HG02885 (cell line): ENCODE data around the gene FAF2.
"Not testable (repeated sequence)": the region's sequence is repeated elsewhere in the genome, so short reads cannot be mapped to it uniquely, and the experiment has no call there.

Experiments used
- ATAC-seq: cut with Tn5 transposase; IDR thresholded peaks from one replicate; pipeline ENCODE4 v1.9.1; 2021; ENCODE audit warnings: mild to moderate bottlenecking; ENCODE audit not compliant: unreplicated experiment, poor library complexity

FAF2 gene

GRCh38 chr5:176454724-176455394 is 6.7 kb downstream of the FAF2 start:
- no peak for ATAC-seq

- no peak for ATAC-seq
Observed at GRCh38 chr5:176458904-176459561, 10.8 kb downstream of the FAF2 start.

- no peak for ATAC-seq
Observed at GRCh38 chr5:176461349-176461748, 13.2 kb downstream of the FAF2 start.

GRCh38 chr5:176463113-176463764 is 15.1 kb downstream of the FAF2 start:
- no peak for ATAC-seq

DNA sequence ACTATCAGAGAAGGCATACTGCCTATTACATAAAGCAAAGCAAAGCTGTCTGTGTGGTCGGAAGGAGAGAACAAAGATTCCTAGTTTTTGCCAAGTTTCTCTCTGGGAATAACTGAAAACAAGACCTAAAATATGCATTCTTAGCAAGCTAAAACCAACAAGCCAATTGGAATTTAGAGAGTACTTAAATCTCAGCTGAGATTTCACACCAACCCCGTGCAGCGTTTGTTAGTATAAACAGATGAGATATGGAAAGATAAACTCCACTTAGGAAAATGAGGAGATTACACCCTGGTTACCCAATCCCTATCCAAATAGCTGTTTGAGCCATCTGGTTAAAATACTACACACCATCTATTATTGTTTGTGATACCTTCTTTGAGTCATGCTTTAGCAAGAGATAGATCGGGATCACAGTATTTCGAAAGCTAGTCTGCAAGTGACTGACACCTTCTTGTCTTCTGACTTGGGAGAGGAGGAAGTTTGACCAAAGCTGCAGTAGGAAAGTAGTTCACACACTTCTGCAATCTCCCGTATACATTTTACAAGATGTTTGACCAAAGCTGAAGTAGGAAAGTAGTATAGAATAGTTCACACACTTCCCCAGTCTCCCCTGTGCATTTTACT is 18.2 kb downstream of the FAF2 start:
- no peak for ATAC-seq

DNA sequence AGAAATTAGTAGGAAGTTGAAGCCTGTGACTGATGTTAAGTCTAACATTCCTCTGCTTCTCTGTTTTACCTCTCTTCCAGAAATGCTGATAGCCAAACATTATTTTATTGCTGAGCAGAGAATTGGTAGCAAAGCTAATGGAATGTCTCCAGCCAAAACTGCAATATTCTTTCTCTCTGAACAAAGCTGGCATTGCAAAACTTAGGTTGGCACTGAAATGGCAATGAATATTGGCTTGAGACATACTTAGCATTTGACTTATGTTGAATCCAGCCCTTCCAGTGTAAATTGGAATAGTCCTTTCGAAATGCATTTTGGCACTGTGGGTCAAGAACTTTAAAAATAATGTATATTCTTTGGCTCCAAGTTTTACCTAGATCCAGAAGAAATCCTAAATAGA is 21.1 kb downstream of the FAF2 start:
- ATAC-seq = no peak

DNA sequence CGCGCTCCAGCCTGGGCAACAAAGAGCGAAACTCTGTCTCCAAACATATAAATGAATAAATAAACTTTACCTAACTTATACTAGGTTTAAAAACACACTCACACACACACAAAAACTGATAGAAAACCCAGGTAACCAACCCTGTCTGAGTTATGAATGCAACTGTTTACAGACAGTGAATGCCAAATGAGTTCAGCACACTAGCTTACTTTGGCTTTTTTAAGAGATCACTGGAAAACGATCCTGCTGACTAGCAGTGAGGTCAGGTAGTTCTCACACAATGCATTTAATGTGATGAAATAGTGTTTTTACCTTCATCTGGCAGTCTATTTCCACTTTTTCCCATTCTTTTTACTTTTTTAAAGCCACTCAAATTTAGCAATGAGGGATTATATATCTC is 22.4 kb downstream of the FAF2 start:
- ATAC-seq = no peak

- ATAC-seq = no peak
Observed at GRCh38 chr5:176471098-176471497, 22.9 kb downstream of the FAF2 start.

GRCh38 chr5:176473335-176474006 is 25.3 kb downstream of the FAF2 start:
- no peak for ATAC-seq

DNA sequence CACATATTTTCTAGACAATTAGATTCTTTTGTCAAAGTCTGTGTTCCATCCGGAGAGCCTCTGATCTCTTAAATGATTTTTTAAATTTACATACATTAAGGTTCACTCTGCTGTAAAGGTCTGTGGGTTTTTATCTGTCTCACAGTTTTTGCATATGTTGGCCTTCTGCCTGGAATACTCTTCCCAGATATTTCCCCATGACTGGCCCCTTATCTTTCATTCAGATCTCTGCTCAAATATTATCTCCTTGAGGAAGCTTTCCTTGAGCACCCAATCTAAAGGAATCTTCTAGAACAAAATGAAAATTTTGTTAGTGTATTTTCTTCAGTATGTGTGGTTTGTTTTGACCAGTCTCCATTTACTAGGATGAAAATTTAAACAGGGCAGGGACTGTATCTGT is 26.3 kb downstream of the FAF2 start:
- no peak for ATAC-seq

DNA sequence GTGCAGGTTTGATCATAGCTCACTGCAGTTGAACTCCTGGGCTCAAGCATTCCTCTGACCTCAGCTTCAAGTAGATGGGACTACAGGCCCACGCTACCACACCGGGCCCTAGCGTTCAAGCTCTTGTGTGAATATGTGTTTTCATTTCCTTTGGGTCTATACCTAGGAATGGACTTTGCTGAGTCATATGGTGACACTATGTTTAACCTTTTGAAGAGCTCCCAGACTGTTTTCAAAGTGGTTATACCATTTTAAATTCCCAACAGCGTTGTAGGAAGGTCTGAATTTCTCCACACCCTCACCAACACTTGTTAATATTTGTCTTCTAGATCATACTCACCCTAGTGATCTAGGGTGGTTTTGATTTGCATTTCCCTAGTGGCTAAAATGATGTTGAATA is 33.5 kb downstream of the FAF2 start:
- no peak for ATAC-seq

GRCh38 chr5:176485176-176485575 is 37.0 kb downstream of the FAF2 start:
- no peak for ATAC-seq

DNA sequence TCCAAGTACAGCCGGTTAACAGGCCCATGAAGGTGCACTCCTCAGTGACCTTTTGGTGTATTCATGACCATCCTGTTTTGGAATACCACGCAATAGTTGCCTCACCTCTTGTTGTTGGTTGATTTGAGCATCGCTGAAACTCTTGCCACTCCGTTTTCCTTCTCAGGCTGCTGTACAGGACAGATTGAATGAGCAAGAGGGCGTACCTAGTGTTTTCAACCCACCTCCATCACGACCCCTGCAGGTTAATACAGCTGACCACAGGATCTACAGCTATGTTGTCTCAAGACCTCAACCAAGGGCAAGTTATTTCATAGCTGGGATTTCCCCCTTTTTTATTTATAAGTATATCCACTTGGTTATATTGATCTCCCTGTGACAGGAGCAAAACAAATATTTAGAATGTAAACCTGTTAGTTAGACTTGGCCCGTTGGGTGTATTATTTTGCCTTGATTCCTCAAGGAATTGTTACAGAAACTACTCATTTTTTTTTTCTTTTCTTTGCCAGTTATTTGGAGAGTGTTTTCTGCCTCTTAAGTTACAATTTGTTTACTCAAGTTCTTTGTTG is 38.1 kb downstream of the FAF2 start:
- ATAC-seq = no peak

DNA sequence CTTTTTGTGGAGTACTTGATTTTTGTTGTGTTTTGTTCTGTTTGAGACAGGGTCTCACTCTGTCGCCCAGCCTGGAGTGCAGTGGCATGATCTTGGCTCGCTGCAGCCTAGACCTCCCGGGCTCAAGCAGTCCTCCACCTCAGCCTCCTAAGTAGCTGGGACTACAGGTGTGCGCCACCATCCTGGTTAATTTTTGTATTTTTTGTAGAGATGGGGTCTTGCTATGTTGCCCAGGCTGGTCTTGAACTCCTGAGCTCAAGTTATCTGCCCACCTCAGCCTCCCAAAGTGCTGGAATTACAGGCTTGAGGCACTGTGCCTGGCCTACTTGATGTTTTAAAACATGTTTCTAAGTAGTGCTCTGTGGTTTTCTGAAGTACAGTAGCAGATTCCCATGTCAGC is 39.0 kb downstream of the FAF2 start:
- not testable (repeated sequence) for ATAC-seq

GRCh38 chr5:176489077-176489476 is 40.9 kb downstream of the FAF2 start:
- no peak for ATAC-seq

GRCh38 chr5:176490301-176490700 is 42.1 kb downstream of the FAF2 start:
- ATAC-seq = no peak

GRCh38 chr5:176491101-176491502 is 42.9 kb downstream of the FAF2 start:
- ATAC-seq = no peak

DNA sequence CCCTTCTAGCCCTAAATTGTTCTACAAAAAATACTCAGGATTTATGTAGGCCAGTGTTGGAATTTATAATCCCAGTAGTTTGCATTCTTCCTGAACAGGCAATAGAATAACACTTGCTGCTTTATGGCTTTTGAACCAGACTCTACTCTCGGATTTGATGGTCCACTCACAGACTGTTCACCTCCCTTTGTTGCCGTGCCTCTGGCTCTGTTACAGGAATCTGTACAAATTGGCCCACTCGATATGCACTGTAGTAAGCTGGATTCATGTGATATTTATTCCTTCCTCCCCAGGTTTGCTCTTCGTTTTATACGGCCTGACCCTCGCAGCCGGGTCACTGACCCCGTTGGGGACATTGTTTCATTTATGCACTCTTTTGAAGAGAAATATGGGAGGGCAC is 43.7 kb downstream of the FAF2 start:
- ATAC-seq = no peak

DNA sequence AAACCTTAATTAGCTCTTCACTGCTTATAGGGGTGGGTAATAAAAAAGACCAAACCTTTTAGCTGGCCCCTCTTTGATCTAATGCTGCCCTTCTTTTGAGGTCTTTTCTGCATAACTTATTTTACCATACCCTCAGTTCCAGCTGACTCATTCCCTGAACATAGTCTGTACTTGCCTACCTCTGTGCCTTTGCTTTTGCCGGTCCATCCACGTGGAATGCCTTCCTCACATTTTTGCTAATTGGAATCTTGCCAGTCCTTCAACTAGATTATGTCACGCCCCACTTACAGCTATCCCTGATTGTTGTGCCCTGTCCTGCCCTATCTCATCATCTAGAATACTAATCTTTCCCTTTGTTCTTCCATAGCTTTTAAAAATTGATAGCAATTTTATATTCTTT is 44.2 kb downstream of the FAF2 start:
- no peak for ATAC-seq

GRCh38 chr5:176497852-176498251 is 49.7 kb downstream of the FAF2 start:
- no peak for ATAC-seq
